HL-60/S4 treated with phorbol 12-myristate 13-acetate at 8.2 ng/mL for 4 days and 3 days (cell line): ENCODE measurements around the gene C19orf25.

Experiments used
- in situ Hi-C: fragments of 300-500 bp; cut with MboI; formaldehyde crosslinking; loops from 2 replicates; pipeline ENCODE4 v1.15.0; 2022; ENCODE audit warnings: low sequenced_read_pairs

Gene C19orf25

GRCh38 chr19:1434040-1434366, 45.0 kb downstream of the C19orf25 start:
- in situ Hi-C loops = no loop called here

GRCh38 chr19:1433119-1434039, 45.6 kb downstream of the C19orf25 start:
- in situ Hi-C loops = no loop called here

DNA sequence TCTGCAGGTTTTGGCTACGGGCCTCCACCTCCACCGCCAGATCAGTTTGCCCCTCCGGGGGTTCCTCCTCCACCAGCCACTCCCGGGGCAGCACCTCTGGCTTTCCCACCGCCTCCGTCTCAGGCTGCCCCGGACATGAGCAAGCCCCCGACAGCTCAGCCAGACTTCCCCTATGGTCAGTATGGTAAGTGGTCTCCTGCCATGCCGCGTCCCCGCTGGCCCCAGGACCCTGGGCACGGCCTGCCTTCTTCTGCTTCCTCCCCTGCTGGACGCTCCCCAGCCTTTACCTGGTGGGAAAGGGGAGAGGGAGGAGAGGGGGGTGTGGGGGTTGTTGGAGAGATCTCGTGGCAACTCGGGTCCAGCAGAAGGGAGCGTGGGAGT, 46.5 kb downstream of the C19orf25 start:
- in situ Hi-C loops = no loop called here

DNA sequence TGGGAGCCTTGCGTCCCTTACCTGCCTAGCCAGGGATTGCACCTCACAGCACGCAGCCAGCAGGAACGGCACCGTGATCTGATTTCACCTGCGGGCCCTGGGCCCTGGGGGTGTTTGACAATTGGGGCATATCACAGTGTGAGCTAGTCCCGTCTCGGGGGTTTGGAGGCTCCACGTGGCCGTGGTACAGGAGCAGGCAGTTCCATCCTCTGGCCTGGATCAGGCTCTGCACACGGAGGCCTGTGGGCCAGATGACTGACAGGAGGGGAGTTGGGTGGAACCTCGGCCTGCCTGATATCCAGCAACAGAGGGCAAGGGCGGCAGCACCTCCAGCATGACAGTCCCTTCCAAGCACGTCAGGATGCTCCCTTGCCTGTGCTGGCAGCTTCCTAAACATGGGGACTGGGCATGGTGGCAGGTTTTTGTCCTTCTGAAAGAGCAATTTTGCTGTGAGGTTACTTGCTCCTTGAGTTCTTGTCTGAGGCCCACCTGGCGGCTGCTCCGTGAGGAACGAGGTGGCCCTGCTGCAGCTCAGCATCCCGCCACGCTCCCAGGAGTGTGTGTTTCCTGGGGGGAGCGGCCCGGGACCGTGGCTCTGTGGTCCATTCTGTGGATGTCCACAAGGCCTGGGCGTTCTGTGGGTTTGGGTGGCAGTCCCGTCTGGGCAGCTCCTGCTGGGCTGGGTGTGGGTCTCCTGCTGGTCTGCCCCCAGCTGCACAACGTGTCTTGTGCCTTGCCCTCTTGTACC, 47.1 kb downstream of the C19orf25 start:
- in situ Hi-C loops = no loop called here

GRCh38 chr19:1430246-1430645, 48.8 kb downstream of the C19orf25 start:
- in situ Hi-C loops = no loop called here

- in situ Hi-C loops = no loop called here
Observed at GRCh38 chr19:1429750-1430149, 49.3 kb downstream of the C19orf25 start.

DNA sequence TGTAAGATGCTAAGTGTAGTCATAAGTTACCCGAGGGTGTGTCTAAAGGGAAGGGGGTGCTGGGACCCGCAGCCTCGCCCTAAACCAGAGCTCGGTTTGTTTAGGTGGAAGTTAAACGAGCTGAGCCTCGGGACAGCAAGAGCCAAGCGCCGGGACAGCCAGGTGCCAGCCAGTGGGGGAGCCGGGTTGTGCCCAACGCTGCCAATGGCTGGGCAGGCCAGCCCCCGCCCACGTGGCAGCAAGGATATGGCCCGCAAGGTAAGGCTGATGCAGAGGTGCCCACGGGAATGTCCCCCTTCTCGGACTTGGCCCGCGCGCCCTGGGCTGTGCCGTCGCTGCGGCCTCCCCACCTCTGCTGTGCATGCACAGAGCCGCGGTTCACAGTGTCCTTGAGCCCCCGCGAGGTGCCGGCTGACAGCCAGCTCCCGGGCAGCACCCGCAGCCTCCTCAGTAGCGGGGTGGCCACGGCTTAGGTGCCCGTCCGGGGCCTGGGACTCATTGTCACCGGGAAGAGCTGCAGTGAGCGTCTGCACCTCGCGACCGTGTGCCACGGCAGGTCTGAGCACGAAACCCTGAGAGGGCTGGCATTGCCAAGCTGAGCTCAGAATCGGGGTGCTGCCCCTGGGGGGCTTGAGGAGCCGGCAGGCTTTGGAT, 50.1 kb downstream of the C19orf25 start:
- in situ Hi-C loops = no loop called here

DNA sequence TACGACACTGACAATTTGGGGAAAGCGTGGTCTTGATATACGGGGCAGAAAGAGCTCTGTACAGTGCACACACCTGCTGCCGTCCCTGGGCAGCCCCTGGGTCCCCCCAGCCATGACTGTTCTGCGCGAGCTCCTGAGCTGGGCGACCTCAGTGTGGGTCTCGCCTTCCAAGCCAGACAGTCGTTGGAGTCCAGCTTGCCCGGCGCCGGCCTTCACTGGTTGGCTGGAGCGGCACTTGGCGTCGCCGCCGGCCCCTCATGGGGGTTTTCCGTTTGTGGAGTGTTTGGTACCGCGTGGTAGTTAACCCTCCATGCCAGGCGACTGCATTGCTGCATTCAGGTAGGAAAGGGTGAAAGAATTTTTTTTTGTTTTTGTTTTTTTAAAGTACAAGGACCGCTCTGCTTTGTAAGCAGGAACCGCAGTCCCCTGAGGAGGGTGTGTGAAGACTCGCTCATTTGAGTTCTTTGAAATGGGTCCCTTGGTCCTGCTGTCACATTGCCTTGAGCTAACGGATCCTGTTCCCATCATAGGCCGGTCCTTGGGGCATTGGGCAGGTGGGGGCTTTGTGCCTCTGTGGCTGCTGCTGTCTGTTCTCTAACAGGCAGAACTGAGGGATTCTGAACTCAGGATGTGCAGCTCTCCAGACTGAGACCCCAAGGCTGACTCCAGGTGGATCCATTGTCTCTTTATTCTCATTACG, 51.6 kb downstream of the C19orf25 start:
- in situ Hi-C loops = no loop called here

- in situ Hi-C loops = no loop called here
Observed at GRCh38 chr19:1426736-1427135, 52.3 kb downstream of the C19orf25 start.

DNA sequence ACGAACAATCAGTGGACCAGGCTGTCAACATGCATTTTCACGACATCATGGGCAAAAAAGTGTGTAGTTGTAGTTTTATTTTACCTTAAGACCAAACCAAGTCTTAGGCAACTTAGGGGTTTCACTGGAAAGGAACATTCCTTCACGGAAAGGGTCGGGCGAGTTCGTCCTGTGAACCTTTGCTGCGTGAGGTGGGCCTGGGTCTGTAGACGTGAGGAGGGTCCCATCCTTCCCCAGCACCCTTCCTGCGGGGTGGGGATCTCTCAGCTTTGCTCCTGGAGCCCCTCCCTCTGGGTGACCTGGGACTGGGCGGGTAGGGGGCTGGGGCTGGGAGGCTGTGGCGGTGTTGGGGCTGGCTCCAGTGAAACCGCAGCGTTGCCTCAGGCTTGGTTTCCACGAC, 53.1 kb downstream of the C19orf25 start:
- in situ Hi-C loops = no loop called here

DNA sequence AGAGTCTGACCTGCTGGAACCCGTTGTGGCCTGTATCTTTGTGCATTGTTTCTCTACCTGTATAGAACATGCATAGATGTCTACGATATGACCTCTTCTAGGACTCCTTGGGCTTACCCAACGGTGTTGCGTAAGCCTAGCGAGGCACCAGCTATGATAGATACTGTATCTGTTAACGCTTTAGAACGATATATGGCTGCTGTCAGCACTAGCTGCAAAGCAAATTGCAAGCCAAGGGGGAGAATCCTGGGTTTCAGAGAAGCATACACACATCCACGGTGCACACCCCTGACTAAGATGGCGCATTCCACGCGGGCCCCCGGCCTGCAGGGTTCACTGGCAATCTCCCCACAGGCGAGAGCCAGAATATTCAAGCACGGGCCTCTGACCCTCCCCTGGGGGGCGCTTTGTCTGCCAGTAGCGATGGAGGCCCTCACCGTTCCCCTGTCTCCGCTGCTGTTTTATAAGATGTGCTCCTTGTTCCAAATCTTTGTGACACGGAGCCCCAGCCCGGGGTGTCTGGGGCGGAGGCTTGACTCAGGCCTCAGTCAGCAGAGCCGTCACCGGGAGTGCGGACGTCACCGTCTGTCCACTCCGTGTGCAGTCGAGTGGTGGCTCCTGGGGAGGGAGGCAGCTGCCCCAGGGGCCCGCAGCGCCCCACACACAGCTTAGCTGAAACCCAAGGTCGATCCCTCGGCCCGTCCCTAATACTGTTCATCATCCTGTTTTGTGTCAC, 53.7 kb downstream of the C19orf25 start:
- in situ Hi-C loops = no loop called here

DNA sequence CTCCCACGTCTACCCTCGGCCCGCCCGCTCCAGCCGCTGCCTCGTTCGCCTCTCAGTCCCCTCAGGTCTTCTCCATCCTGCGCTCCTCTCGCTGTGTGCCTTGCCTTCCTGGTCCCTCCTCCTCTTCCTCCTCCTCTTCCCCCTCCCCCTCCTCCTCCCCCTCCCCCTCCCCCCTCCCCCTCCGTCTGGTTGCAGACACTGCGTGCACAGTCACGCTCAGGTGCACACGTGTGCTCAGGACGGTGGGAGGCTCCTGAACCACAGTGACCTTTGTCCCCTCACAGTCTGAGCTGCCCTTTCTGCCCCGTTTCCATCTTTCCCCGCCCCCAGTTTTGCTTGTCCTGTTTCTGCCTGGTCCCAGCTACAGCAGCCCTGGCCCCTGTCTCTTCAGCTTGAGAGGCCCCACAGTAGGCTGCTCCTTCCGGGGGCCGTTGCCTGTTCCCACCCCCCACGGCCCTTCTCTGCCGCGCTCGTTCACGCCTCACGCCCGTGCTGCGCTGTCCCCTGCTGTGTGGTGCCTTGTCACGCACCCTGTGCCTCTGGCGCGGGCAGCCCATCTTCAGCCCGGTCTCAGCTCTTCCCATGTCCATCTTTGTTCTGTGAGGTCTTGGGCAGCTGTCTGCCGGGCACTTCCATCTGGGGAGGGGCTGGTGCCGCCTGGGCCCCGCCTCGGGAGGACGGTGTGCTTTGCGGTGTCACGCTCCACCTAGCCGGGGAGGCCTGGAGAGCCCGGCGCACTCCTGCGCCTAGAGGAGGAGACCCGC, 54.6 kb downstream of the C19orf25 start:
- in situ Hi-C loops = no loop called here

DNA sequence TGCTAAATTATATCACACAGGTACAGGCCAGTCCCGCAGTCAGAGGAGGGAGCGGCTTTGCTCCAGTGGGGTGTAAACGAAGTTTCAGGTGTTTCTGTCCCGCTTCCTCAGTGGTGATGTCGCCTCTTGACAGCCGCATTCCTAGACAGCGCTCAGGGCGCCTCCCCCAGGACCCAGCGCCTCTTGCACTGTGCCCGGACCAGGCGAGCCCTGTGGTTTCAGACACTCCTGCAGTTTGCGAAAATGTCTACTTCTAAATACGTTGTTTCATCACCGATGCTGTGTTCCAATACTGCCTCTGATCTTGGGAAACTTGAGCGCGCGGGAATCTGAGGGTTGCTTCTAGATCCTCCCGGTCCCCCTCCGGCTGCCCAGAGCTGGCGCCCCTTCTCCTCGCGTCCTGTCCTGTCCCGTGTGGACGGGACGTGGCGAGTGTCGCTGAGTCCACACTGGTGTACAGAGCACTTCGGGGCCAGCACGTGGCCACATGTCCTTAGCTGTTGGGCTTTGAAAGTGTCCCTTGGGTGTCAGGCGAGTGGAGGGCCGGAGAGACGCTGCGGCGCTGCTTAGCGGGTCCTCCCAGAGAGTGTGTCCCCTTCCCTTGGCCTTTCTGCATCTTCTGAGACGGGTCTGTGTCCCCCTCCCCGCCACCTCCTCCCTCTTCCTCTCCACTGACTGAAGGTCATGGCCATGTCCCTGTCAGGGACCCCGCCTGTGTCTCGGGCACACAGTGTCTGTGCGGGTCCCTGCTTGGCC, 55.4 kb downstream of the C19orf25 start:
- in situ Hi-C loops = no loop called here
